Astrocyte of the hippocampus (primary cell): ENCODE results near the gene RBL2.

ENCODE experiments used
- DNase-seq: peaks from one replicate; pipeline ENCODE4 v3.0.0; 2011; ENCODE audit warnings: low read depth, low spot score

RBL2 gene

GRCh38 chr16:53449816-53450517 is 15.7 kb downstream of the RBL2 start:
- no peak for DNase-seq

- no peak for DNase-seq
Measured at GRCh38 chr16:53453928-53454327, 19.7 kb downstream of the RBL2 start.

- peak; percentile 59 for DNase-seq
Measured at GRCh38 chr16:53456625-53457024, 22.4 kb downstream of the RBL2 start.

GRCh38 chr16:53457670-53458069 is 23.4 kb downstream of the RBL2 start:
- no peak for DNase-seq

GRCh38 chr16:53458635-53459034 is 24.4 kb downstream of the RBL2 start:
- no peak for DNase-seq

- peak; percentile 86 for DNase-seq
Measured at GRCh38 chr16:53465606-53466280, 31.5 kb downstream of the RBL2 start.

- no peak for DNase-seq
Measured at GRCh38 chr16:53476867-53477266, 42.6 kb downstream of the RBL2 start.

GRCh38 chr16:53478965-53479364 is 44.7 kb downstream of the RBL2 start:
- DNase-seq: no peak

- DNase-seq: no peak
Measured at GRCh38 chr16:53480394-53480793, 46.1 kb downstream of the RBL2 start.

- DNase-seq: no peak
Measured at GRCh38 chr16:53482123-53482522, 47.9 kb downstream of the RBL2 start.

- no peak for DNase-seq
Measured at GRCh38 chr16:53484542-53484941, 50.3 kb downstream of the RBL2 start.

GRCh38 chr16:53486230-53486629 is 52.0 kb downstream of the RBL2 start:
- DNase-seq: no peak

- no peak for DNase-seq
Measured at GRCh38 chr16:53489755-53490154, 55.5 kb downstream of the RBL2 start.

GRCh38 chr16:53492503-53492902 is 58.2 kb downstream of the RBL2 start:
- DNase-seq: no peak

GRCh38 chr16:53494636-53495035 is 60.4 kb downstream of the RBL2 start:
- DNase-seq: no peak

- no peak for DNase-seq
Measured at GRCh38 chr16:53495325-53495724, 61.1 kb downstream of the RBL2 start.

GRCh38 chr16:53498984-53499383 is 64.7 kb downstream of the RBL2 start:
- DNase-seq: no peak

GRCh38 chr16:53501216-53501859 is 67.1 kb downstream of the RBL2 start:
- no peak for DNase-seq

- peak; percentile 55 for DNase-seq
Measured at GRCh38 chr16:53502331-53503269, 68.3 kb downstream of the RBL2 start, which contains the start of gene AKTIP. Gene AKTIP, minus strand, starts transcription at chr16:53503209. Its CDS starts 2,950 bp downstream, at chr16:53500259.

GRCh38 chr16:53503270-53503923 is 69.1 kb downstream of the RBL2 start:
- DNase-seq: peak; percentile 100
